HUES64 (cell line): ENCODE data around the gene ZNF750. TPM values are rescaled to one million over a fixed set of nuclear protein-coding genes. Genes with fewer than 3 reads are reported as not detected.

Experiments
- H3K27ac ChIP-seq: 2 replicates; pipeline ENCODE4 v1.7.0; 2013; ENCODE audit warnings: low read depth, low read length, inconsistent platforms
- H3K27me3 ChIP-seq: 2 replicates; pipeline ENCODE4 v1.6.1; 2013; ENCODE audit warnings: mild to moderate bottlenecking, low read length; ENCODE audit not compliant: insufficient read depth
- H3K36me3 ChIP-seq: 2 replicates; pipeline ENCODE4 v1.6.1; 2013; ENCODE audit warnings: mild to moderate bottlenecking, low read length; ENCODE audit not compliant: insufficient read depth
- H3K4me1 ChIP-seq: 2 replicates; pipeline ENCODE4 v1.6.1; 2013; ENCODE audit warnings: mild to moderate bottlenecking, low read length, moderate library complexity; ENCODE audit not compliant: insufficient read depth
- H3K4me3 ChIP-seq: 2 replicates; pipeline ENCODE4 v1.5.1; 2013; ENCODE audit warnings: mild to moderate bottlenecking, low read length, moderate library complexity
- H3K9ac ChIP-seq: 2 replicates; pipeline ENCODE4 v1.6.1; 2013; ENCODE audit warnings: mild to moderate bottlenecking, low read depth, low read length
- H3K9me3 ChIP-seq: 2 replicates; pipeline ENCODE4 v1.6.1; 2013; ENCODE audit warnings: low read depth, low read length; ENCODE audit not compliant: insufficient read depth
- WGBS: fragments of 150-250, 120-280 bp; methylation state at CpG from one replicate; pipeline ENCODE4 v1.1.7; 2013; ENCODE audit warnings: missing lambda C conversion rate; 5-methylcytosine and 5-hydroxymethylcytosine counted together
- polyA plus RNA-seq, 2 experiments: library from polyadenylated mRNA; stranded (reverse); fragments of 50-300 nt; gene quantifications; one replicate each; pipeline ENCODE4 v1.2.3, GENCODE V29; 2013

The ZNF750 gene
- not detected for polyA plus RNA-seq (2013, experiment 1 of 2)
- polyA plus RNA-seq (2013, experiment 2 of 2) = not detected

GRCh38 chr17:82839617-82840292 lies at the start of gene ZNF750:
TSS of gene ZNF750 (minus strand) at chr17:82840022. CDS start at chr17:82832454, 7,568 bp downstream.
- H3K4me1 ChIP-seq = peaks cover 15% of the 10 kb centered on the region
- no peak within 1 kb of the TSS for H3K27ac ChIP-seq
- no peaks in the 10 kb centered on the region for H3K9me3 ChIP-seq
- no peaks in the 10 kb centered on the region for H3K27me3 ChIP-seq
- peaks cover 17% of the 10 kb centered on the region for H3K36me3 ChIP-seq
- 91% methylated on average over 25 of the region's 25 CpGs for WGBS
- peak within 1 kb of the TSS; percentile 18; the same call in 1 of the 2 replicates for H3K9ac ChIP-seq
- H3K4me3 ChIP-seq = no peak within 1 kb of the TSS; the same call in 1 of the 2 replicates

- 92% methylated on average over 30 of the region's 30 CpGs for WGBS
- Histone ChIP-seq H3K27ac (peak overlapping the region; percentile 47; the same call in 1 of the 2 replicates), H3K27me3 (no peaks in the 10 kb centered on the region), H3K9me3 (peaks cover 4% of the 10 kb centered on the region; the same call in 1 of the 2 replicates), H3K4me1 (no peaks in the 10 kb centered on the region; the same call in 1 of the 2 replicates), H3K4me3 (no peak overlapping the region), H3K9ac (no peak overlapping the region), H3K36me3 (peaks cover 30% of the 10 kb centered on the region)
These were observed 49.0 kb upstream of the ZNF750 start for GRCh38 chr17:82888583-82889495.

GRCh38 chr17:82887255-82888164 lies 47.7 kb upstream of the ZNF750 start:
- Histone ChIP-seq H3K9ac (no peak overlapping the region), H3K9me3 (peaks cover 4% of the 10 kb centered on the region; the same call in 1 of the 2 replicates), H3K4me1 (no peaks in the 10 kb centered on the region; the same call in 1 of the 2 replicates), H3K27me3 (no peaks in the 10 kb centered on the region), H3K27ac (no peak overlapping the region), H3K36me3 (peaks cover 23% of the 10 kb centered on the region), H3K4me3 (no peak overlapping the region)
- 96% methylated on average over 27 of the region's 27 CpGs for WGBS

GRCh38 chr17:82884970-82885353 lies 45.1 kb upstream of the ZNF750 start:
- peaks cover 10% of the 10 kb centered on the region; the same call in 1 of the 2 replicates for H3K36me3 ChIP-seq
- H3K27me3 ChIP-seq = no peaks in the 10 kb centered on the region
- H3K9me3 ChIP-seq = peaks cover 4% of the 10 kb centered on the region; the same call in 1 of the 2 replicates
- H3K4me3 ChIP-seq = no peak overlapping the region
- H3K4me1 ChIP-seq = no peaks in the 10 kb centered on the region; the same call in 1 of the 2 replicates
- WGBS = 91% methylated on average over 5 of the region's 5 CpGs
- no peak overlapping the region for H3K27ac ChIP-seq
- H3K9ac ChIP-seq = no peak overlapping the region

- H3K27ac ChIP-seq = no peak overlapping the region
- peaks cover 6% of the 10 kb centered on the region; the same call in 1 of the 2 replicates for H3K36me3 ChIP-seq
- no peaks in the 10 kb centered on the region for H3K27me3 ChIP-seq
- WGBS = 95% methylated on average over 25 of the region's 25 CpGs
- no peak overlapping the region for H3K4me3 ChIP-seq
- H3K9me3 ChIP-seq = peaks cover 4% of the 10 kb centered on the region; the same call in 1 of the 2 replicates
- H3K9ac ChIP-seq = no peak overlapping the region
- H3K4me1 ChIP-seq = no peaks in the 10 kb centered on the region; the same call in 1 of the 2 replicates
These were observed 44.6 kb upstream of the ZNF750 start for GRCh38 chr17:82884341-82884969.

GRCh38 chr17:82883419-82884031 lies 43.7 kb upstream of the ZNF750 start:
- Histone ChIP-seq H3K9ac (no peak overlapping the region; the same call in 1 of the 2 replicates), H3K4me1 (no peaks in the 10 kb centered on the region; the same call in 1 of the 2 replicates), H3K4me3 (no peak overlapping the region), H3K36me3 (peaks cover 9% of the 10 kb centered on the region), H3K27me3 (no peaks in the 10 kb centered on the region), H3K9me3 (peaks cover 4% of the 10 kb centered on the region; the same call in 1 of the 2 replicates), H3K27ac (no peak overlapping the region)
- WGBS = 94% methylated on average over 23 of the region's 23 CpGs

GRCh38 chr17:82882715-82883418 lies 43.0 kb upstream of the ZNF750 start:
- H3K36me3 ChIP-seq = peaks cover 12% of the 10 kb centered on the region
- no peak overlapping the region; the same call in 1 of the 2 replicates for H3K9ac ChIP-seq
- no peak overlapping the region for H3K4me3 ChIP-seq
- WGBS = 96% methylated on average over 39 of the region's 39 CpGs
- no peaks in the 10 kb centered on the region for H3K27me3 ChIP-seq
- no peak overlapping the region for H3K27ac ChIP-seq
- H3K9me3 ChIP-seq = peaks cover 4% of the 10 kb centered on the region; the same call in 1 of the 2 replicates
- no peaks in the 10 kb centered on the region; the same call in 1 of the 2 replicates for H3K4me1 ChIP-seq

- Histone ChIP-seq H3K36me3 (peaks cover 7% of the 10 kb centered on the region; the same call in 1 of the 2 replicates), H3K27me3 (no peaks in the 10 kb centered on the region), H3K4me1 (no peaks in the 10 kb centered on the region; the same call in 1 of the 2 replicates), H3K9me3 (no peaks in the 10 kb centered on the region), H3K27ac (no peak overlapping the region), H3K9ac (no peak overlapping the region), H3K4me3 (no peak overlapping the region)
- WGBS = 92% methylated on average over 17 of the region's 17 CpGs
These were observed 42.3 kb upstream of the ZNF750 start for GRCh38 chr17:82881900-82882714.
